Measurements from ENCODE around the gene MIPOL1. TPM values are rescaled to one million over a fixed set of nuclear protein-coding genes. Genes with fewer than 3 reads are reported as not detected.
"Not testable (repeated sequence)": the region's sequence is repeated elsewhere in the genome, so short reads cannot be mapped to it uniquely, and the experiment has no call there.

MIPOL1 gene
- total RNA-seq, 3 donors from 2014 or later (not counting 1 experiment from before 2014, with no cell fraction given): not detected

GRCh38 chr14:37230551-37231194 is 32.9 kb downstream of the MIPOL1 start:
- Mint-ChIP-seq H3K4me3 (no peak overlapping the region), H3K9me3 (peaks cover 2 to 6% of the 10 kb centered on the region in 2 donors), H3K27me3 (ENCODE audit: low read depth in 2 of 2) (no peaks in the 10 kb centered on the region), H3K36me3 (no peaks in the 10 kb centered on the region), H3K4me1 (no peaks in the 10 kb centered on the region), H3K27ac (no peak overlapping the region)
- H3K27ac ChIP-seq (ENCODE audit: low read length): no peak overlapping the region
- no peaks in the 10 kb centered on the region for H3K9me3 ChIP-seq (ENCODE audit: control insufficient read depth, insufficient read depth, low read length)
- intact Hi-C loops (cut with micrococcal nuclease): loop anchor here (5.0 kb wide), 1 partner anchor 642 kb away; no protein-coding TSS in a partner anchor
- no peaks in the 10 kb centered on the region for H3K27me3 ChIP-seq (ENCODE audit: control insufficient read depth, insufficient read depth, low read length)
- TF ChIP-seq CTCF (IDR thresholded peaks at IDR 0.05): peak; percentile 58
- peak in 1 of 2 donors; percentile 40 for DNase-seq
- no peaks in the 10 kb centered on the region for H3K4me1 ChIP-seq (ENCODE audit: control insufficient read depth, insufficient read depth, low read length)
- no peaks in the 10 kb centered on the region for H3K36me3 ChIP-seq (ENCODE audit: control insufficient read depth, insufficient read depth, low read length)
- 92% methylated on average over 2 of the region's 5 CpGs for WGBS (ENCODE audit: insufficient coverage)
- H3K4me3 ChIP-seq (ENCODE audit: low read length): no peak overlapping the region
- no peak for ATAC-seq

GRCh38 chr14:37232907-37233481 is 35.3 kb downstream of the MIPOL1 start:
- Mint-ChIP-seq H3K4me1 (no peaks in the 10 kb centered on the region), H3K4me3 (no peak overlapping the region), H3K27me3 (ENCODE audit: low read depth in 2 of 2) (no peaks in the 10 kb centered on the region), H3K9me3 (no peaks in the 10 kb centered on the region), H3K27ac (no peak overlapping the region), H3K36me3 (no peaks in the 10 kb centered on the region)
- Histone ChIP-seq H3K9me3 (ENCODE audit: control insufficient read depth, insufficient read depth, low read length) (no peaks in the 10 kb centered on the region), H3K4me3 (ENCODE audit: low read length) (no peak overlapping the region), H3K36me3 (ENCODE audit: control insufficient read depth, insufficient read depth, low read length) (no peaks in the 10 kb centered on the region), H3K27me3 (ENCODE audit: control insufficient read depth, insufficient read depth, low read length) (no peaks in the 10 kb centered on the region), H3K27ac (ENCODE audit: low read length) (no peak overlapping the region), H3K4me1 (ENCODE audit: control insufficient read depth, insufficient read depth, low read length) (no peaks in the 10 kb centered on the region)
- ATAC-seq (no peak), DNase-seq (peak in 1 of 2 donors; percentile 4)
- intact Hi-C loops (cut with micrococcal nuclease): loop anchor here (5.0 kb wide), 1 partner anchor 639 kb away; no protein-coding TSS in a partner anchor
- no peak for TF ChIP-seq CTCF (IDR thresholded peaks at IDR 0.05)
- WGBS (ENCODE audit: insufficient coverage): no CpG with 5 or more reads among the region's 1 CpG

- 84% methylated on average over 3 of the region's 3 CpGs for WGBS (ENCODE audit: insufficient coverage)
- no peak for TF ChIP-seq CTCF (IDR thresholded peaks at IDR 0.05)
- Histone ChIP-seq H3K27ac (ENCODE audit: low read length) (no peak overlapping the region), H3K27me3 (ENCODE audit: control insufficient read depth, insufficient read depth, low read length) (no peaks in the 10 kb centered on the region), H3K36me3 (ENCODE audit: control insufficient read depth, insufficient read depth, low read length) (no peaks in the 10 kb centered on the region), H3K9me3 (ENCODE audit: control insufficient read depth, insufficient read depth, low read length) (no peaks in the 10 kb centered on the region), H3K4me3 (ENCODE audit: low read length) (no peak overlapping the region), H3K4me1 (ENCODE audit: control insufficient read depth, insufficient read depth, low read length) (no peaks in the 10 kb centered on the region)
- intact Hi-C loops (cut with micrococcal nuclease): loop anchor here (5.0 kb wide), 1 partner anchor 638 kb away; no protein-coding TSS in a partner anchor
- ATAC-seq: no peak
- H3K27me3 Mint-ChIP-seq (ENCODE audit: low read depth in 2 of 2): no peaks in the 10 kb centered on the region
- H3K4me1 Mint-ChIP-seq: no peaks in the 10 kb centered on the region
- H3K9me3 Mint-ChIP-seq: no peaks in the 10 kb centered on the region
- DNase-seq: no peak
- no peak overlapping the region for H3K27ac Mint-ChIP-seq
- no peak overlapping the region for H3K4me3 Mint-ChIP-seq
- H3K36me3 Mint-ChIP-seq: no peaks in the 10 kb centered on the region
Measured at GRCh38 chr14:37234222-37234621, 36.5 kb downstream of the MIPOL1 start.

GRCh38 chr14:37236044-37236443 is 38.3 kb downstream of the MIPOL1 start:
- ATAC-seq; H3K36me3 ChIP-seq (ENCODE audit: control insufficient read depth, insufficient read depth, low read length); H3K27me3 Mint-ChIP-seq (ENCODE audit: low read depth in 2 of 2): not testable (repeated sequence)

More at GRCh38 chr14:37236044-37236443, 38.3 kb downstream of the MIPOL1 start:
- intact Hi-C loops (cut with micrococcal nuclease); H3K4me3 ChIP-seq (ENCODE audit: low read length); H3K27ac ChIP-seq (ENCODE audit: low read length); H3K4me1 ChIP-seq (ENCODE audit: control insufficient read depth, insufficient read depth, low read length); H3K4me3 Mint-ChIP-seq; H3K27ac Mint-ChIP-seq; H3K27me3 ChIP-seq (ENCODE audit: control insufficient read depth, insufficient read depth, low read length); H3K36me3 Mint-ChIP-seq; H3K9me3 Mint-ChIP-seq; DNase-seq; H3K9me3 ChIP-seq (ENCODE audit: control insufficient read depth, insufficient read depth, low read length); H3K4me1 Mint-ChIP-seq: not testable (repeated sequence)
- 100% methylated on average over 3 of the region's 4 CpGs for WGBS (ENCODE audit: insufficient coverage)
